Stimulated activated naive CD4-positive, alpha-beta T cell treated with Interleukin-2 at 50 U/mL for 16 hours (primary cell): ENCODE results near the gene COQ4.
A peak's percentile ranks its signal among the peaks of the same experiment; 100 is the strongest.

Experiments
- DNase-seq: peaks from one replicate; lab custom pipeline; 2025; lab: John Stamatoyannopoulos, UW

COQ4 gene

GRCh38 chr9:128340691-128341434 is 18.2 kb downstream of the COQ4 start:
- peak; percentile 29 for DNase-seq

DNA sequence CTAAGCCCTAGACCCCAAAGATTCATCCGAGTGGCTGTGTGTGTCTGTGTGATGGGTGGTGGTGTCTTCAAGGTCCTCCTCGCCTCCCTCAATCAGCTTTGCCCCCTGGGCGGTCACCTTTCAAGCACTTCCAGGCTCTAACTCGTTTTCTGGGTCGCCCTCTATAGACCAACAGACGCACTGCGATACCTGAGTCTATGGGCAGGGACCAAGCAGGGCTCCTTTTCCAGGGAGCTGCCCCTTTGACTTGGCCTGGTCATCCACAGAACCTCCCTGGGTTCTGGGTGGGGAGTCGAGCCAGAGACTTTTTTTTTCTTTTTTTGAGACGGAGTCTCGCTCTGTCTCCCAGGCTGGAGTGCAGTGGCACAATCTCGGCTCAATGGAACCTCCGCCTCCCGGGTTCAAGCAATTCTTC is 18.8 kb downstream of the COQ4 start:
- DNase-seq, result peak; percentile 66

GRCh38 chr9:128342971-128343680 is 20.5 kb downstream of the COQ4 start:
- DNase-seq, result no peak

- no peak for DNase-seq
Measured at GRCh38 chr9:128343855-128344254, 21.2 kb downstream of the COQ4 start.

- no peak for DNase-seq
Measured at GRCh38 chr9:128344931-128345605, 22.4 kb downstream of the COQ4 start.

- DNase-seq, result no peak
Measured at GRCh38 chr9:128349125-128349524, 26.5 kb downstream of the COQ4 start.

DNA sequence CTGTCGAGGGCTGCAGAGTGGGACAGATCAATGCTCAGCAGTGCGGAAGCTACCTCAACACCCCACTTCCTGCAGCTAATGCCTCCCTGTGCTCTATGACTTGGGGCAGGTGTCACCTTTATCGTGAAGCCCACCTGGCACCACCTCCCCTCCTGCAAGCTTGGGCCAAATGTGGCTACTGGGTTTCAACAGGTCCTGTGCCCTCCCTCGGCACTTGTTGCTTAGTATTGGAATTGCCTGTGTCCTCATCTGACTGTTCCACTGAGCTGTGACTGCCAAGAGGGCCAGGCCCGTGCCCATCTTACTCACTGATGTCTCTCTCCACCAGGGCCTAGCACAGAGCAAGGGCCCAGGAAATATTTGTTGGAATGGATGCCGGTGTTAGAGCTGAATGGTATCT is 27.1 kb downstream of the COQ4 start:
- DNase-seq, result no peak

DNA sequence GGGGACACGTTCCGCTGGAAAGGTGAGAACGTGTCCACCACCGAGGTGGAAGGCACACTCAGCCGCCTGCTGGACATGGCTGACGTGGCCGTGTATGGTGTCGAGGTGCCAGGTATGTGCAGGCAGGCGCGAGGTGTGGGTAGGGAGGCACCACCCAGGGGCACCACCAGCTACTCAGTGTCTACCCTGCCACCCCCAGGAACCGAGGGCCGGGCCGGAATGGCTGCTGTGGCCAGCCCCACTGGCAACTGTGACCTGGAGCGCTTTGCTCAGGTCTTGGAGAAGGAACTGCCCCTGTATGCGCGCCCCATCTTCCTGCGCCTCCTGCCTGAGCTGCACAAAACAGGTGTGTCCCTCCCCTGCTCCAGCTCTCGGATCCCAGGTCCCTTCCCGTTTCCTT is 32.8 kb downstream of the COQ4 start:
- DNase-seq, result no peak

DNA sequence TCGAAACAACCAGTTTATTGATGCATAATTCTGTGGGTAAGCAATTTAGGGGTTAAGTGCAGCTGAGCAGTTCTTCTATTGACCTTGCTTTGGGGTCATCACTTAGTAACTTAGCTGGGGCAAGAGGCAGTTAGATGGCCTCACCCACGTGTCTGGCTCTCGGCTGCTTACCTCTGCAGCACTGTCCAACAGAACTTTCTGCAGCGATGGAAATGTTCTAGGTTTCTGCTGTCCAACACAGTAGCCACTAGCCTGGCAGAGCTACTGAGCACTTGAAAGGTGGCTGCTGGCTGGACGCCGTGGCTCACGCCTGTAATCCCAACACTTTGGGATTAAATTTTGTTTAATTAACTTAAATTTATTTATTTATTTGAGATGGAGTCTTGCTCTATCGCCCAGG is 35.5 kb downstream of the COQ4 start:
- DNase-seq, result no peak

DNA sequence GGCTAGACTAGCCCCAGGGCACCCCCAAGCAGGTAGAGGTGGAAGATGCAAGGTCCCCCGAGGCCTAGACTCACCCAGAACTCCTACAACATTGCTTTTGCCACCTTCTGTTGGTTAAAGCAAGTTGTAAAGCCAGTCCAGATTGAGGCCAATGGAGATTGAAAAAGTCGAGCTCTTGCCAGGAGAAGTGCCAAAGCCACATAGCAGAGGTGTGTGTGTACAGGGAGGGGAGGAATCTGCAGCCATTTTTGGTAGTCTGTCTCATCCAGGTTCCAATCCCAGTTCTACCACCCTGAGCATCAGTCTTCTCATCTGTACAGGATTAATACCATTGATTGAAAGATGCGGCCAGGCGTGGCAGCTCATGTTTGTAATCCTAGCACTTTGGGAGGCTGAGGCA is 36.2 kb downstream of the COQ4 start:
- DNase-seq, result no peak

GRCh38 chr9:128360826-128361225 is 38.2 kb downstream of the COQ4 start:
- no peak for DNase-seq

GRCh38 chr9:128361296-128361985 is 38.8 kb downstream of the COQ4 start:
- no peak for DNase-seq

- DNase-seq, result peak; percentile 61
Measured at GRCh38 chr9:128361986-128362646, 39.5 kb downstream of the COQ4 start.

GRCh38 chr9:128362774-128363173 is 40.1 kb downstream of the COQ4 start:
- DNase-seq, result no peak

- no peak for DNase-seq
Measured at GRCh38 chr9:128365525-128365924, 42.9 kb downstream of the COQ4 start.

- no peak for DNase-seq
Measured at GRCh38 chr9:128369024-128369706, 46.5 kb downstream of the COQ4 start.

DNA sequence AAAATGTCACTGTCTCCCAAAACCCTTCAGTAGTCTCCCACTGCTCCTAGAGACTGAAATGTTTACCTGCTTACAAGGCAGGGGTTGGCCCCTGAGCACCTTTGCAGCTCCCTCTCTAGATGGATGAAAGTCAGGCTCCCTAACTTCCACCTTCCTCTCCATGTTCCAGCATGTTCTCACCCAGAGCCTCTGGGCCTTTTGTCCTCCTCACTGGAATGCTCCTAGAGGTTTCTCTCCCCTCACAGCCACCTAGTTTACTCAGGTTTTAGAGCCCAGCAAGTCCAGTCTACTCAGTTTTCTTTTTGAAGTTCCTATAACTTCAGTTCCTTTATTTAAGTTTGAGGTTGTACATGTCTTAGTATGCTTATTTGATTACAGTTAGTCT is 47.7 kb downstream of the COQ4 start:
- DNase-seq, result no peak

GRCh38 chr9:128370752-128371629 is 48.4 kb downstream of the COQ4 start, which contains the start of gene URM1:
Gene URM1 (plus strand): TSS chr9:128371374. CDS start chr9:128371381, 7 bp downstream.
- DNase-seq, result peak; percentile 96

DNA sequence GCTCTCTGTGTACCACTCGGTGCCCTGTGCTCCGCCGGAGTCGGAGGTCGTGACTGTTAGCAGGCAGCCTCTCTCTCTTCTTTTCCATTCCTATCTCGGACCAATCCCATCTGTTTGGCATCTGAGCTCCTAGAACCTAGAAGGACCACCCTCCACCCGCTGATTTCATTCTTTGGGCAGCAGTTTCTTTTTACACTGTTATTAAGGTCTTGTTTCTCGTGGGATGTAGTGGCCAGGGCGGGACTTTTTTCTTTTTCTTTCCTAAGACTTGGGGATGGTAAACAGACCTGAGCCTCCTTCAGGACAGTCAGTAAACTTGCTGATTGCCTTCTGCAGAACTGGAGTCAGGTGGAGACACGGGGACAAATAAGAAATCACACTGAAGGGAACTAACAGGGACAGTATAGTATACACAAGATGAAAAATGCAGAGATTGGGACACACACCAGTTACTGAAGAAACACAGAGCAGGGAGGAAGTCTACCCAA is 49.0 kb downstream of the COQ4 start:
- no peak for DNase-seq

DNA sequence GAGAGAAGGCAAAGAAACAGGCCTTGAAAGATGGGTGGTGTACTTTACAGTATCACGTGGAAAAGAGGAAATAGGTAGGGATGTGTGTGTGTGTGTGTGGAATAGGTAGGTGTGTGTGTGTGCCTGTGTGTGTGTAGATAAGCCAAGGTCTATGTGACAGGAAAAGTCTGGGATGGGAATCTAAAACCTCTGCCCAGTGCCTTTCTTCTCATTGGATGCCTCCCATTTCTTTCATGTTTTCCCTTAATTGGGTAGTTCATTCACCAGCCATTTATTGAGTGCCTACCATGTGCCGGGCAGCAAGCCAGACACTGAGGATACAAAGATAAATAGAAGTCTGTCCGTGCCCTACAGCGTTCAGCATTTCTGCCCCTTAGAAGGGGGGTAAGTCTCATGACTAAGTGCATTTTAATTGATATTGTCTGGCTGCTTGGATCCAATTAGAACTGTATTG is 49.6 kb downstream of the COQ4 start:
- no peak for DNase-seq
